Cardiac fibroblast (primary cell): ENCODE data around the gene BCL6B.
"Not testable (repeated sequence)": the region's sequence is repeated elsewhere in the genome, so short reads cannot be mapped to it uniquely, and the experiment has no call there.

Experiments
- DNase-seq, 2 donors: peaks; one replicate each; pipeline versions ENCODE4 v3.0.0 to v3.0.0-alpha.2; 2010; ENCODE audit warnings: low read depth in 2 of 2
- H3K4me3 ChIP-seq, 2 donors: replicated peaks in 1 of 2; 1 replicate in 1 of 2; 2 replicates in 1 of 2; pipeline ENCODE4 v1.5.1; 2011; ENCODE audit warnings: low read depth in 2 of 2, low read length in 2 of 2, mild to moderate bottlenecking in 2 of 2, moderate library complexity in 1 of 2
- TF ChIP-seq, protein P1 (sequence below): IDR thresholded peaks from one replicate; pipeline ENCODE4 v1.5.1; 2011; ENCODE audit warnings: low read depth, mild to moderate bottlenecking, low read length, inconsistent platforms

Gene BCL6B

DNA sequence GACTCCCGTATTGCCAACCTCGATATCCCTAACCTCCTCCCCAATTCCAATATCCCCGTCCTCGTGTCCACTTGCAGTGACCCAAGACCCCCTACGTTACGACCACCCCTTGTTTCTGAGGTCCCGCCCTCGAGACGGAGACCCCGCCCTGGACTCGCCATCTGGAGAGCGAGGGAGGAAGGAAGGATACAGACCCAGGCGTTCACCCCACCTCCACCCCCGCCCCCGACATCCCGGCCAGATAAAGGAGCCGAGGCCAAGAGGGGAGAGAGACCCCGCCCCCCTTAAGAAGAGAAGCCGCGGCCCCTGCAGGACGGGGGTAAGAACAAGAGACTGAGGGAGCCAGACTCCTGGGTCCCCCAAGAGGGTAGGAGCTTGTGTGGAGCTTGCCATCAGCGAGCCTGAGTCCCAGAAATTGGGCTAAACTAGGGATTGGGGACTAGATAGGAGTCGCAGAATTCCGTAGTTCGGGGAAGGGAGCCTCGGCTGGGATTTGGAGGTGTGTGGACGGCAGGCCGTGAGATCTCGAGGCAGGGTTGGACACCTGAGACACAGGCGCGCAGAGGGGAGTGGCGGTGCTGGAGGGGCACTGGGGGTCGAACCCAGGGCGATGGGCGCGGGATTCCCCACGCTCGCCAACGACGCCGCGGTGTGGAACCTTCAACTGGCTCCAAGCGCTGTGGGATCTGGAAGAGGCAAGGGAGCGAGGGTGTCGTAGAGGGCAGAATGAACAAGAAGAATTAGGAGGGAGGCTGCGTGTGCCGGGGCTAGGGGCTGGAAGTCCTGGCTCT, at the start of gene BCL6B:
Gene BCL6B, plus strand, starts transcription at position 270 of the 791 bp plus-strand sequence. CDS start 622 bp downstream, outside the sequence.
- peak within 1 kb of the TSS; percentile 25 to 43 for H3K4me3 ChIP-seq
- TF ChIP-seq, protein P1, sequence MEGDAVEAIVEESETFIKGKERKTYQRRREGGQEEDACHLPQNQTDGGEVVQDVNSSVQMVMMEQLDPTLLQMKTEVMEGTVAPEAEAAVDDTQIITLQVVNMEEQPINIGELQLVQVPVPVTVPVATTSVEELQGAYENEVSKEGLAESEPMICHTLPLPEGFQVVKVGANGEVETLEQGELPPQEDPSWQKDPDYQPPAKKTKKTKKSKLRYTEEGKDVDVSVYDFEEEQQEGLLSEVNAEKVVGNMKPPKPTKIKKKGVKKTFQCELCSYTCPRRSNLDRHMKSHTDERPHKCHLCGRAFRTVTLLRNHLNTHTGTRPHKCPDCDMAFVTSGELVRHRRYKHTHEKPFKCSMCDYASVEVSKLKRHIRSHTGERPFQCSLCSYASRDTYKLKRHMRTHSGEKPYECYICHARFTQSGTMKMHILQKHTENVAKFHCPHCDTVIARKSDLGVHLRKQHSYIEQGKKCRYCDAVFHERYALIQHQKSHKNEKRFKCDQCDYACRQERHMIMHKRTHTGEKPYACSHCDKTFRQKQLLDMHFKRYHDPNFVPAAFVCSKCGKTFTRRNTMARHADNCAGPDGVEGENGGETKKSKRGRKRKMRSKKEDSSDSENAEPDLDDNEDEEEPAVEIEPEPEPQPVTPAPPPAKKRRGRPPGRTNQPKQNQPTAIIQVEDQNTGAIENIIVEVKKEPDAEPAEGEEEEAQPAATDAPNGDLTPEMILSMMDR: no peak
- no peak for DNase-seq

- DNase-seq: not testable (repeated sequence)
These were observed 43.4 kb upstream of the BCL6B start for GRCh38 chr17:6979440-6979839.

GRCh38 chr17:6981426-6981825, 41.4 kb upstream of the BCL6B start:
- H3K4me3 ChIP-seq: no peak overlapping the region
- TF ChIP-seq, protein P1: no peak
- DNase-seq: no peak

More at GRCh38 chr17:6979440-6979839, 43.4 kb upstream of the BCL6B start:
- H3K4me3 ChIP-seq: not testable (repeated sequence)

DNA sequence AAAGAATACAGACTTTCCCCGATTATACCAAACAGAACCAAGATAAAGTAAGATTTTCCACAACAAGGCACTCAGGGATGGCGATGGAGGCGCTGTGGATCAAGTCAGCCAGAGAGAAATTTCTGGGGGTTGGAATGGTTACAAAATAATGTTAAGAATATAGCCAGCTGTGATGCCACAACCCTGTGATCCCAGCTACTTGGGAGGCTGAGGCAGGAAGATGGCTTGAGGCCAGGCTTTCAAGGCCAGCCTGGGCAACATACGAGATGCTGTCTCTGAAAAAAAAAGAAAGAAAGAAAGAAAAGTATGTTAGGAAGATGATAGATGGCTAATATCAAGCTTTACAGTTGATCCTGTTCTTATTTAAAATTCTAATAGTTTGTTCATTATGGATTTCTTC, 37.6 kb upstream of the BCL6B start:
- H3K4me3 ChIP-seq: no peak overlapping the region
- TF ChIP-seq, protein P1: no peak
- DNase-seq: peak in 1 of 2 donors; percentile 24

- H3K4me3 ChIP-seq: no peak overlapping the region
- TF ChIP-seq, protein P1: no peak
- DNase-seq: peak in 1 of 2 donors; percentile 17
These were observed 36.2 kb upstream of the BCL6B start for GRCh38 chr17:6986676-6987075.

DNA sequence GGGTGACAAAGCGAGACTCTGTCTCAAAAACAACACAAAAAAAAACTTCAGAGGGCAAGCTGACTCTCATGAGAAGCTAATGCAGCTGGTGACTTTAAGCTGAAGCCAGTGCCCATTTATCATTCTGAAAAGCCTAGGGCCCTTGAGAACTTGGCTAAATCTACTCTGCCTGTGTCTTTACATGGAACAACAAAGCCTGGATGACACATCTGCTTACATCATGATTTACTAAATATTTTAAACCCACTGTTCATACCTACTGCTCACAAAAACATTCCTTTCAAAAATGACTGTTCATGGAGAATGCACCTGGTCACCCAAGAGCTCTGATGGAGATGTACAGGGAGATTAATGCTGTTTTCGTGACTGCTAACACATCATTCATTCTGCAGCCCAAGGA, 33.1 kb upstream of the BCL6B start:
- TF ChIP-seq, protein P1: no peak
- no peak overlapping the region for H3K4me3 ChIP-seq
- DNase-seq: no peak

- DNase-seq, H3K4me3 ChIP-seq: not testable (repeated sequence)
These were observed 29.2 kb upstream of the BCL6B start for GRCh38 chr17:6993613-6994056.
